ENCODE results near the gene PIGB. TPM values are rescaled to one million over a fixed set of nuclear protein-coding genes. Genes with fewer than 3 reads are reported as not detected.
A peak's percentile ranks its signal among the peaks of the same experiment; 100 is the strongest.
"Not testable (repeated sequence)": the region's sequence is repeated elsewhere in the genome, so short reads cannot be mapped to it uniquely, and the experiment has no call there.

The PIGB gene
- total RNA-seq = 10 to 100 TPM; 21.4 to 24.7 TPM

DNA sequence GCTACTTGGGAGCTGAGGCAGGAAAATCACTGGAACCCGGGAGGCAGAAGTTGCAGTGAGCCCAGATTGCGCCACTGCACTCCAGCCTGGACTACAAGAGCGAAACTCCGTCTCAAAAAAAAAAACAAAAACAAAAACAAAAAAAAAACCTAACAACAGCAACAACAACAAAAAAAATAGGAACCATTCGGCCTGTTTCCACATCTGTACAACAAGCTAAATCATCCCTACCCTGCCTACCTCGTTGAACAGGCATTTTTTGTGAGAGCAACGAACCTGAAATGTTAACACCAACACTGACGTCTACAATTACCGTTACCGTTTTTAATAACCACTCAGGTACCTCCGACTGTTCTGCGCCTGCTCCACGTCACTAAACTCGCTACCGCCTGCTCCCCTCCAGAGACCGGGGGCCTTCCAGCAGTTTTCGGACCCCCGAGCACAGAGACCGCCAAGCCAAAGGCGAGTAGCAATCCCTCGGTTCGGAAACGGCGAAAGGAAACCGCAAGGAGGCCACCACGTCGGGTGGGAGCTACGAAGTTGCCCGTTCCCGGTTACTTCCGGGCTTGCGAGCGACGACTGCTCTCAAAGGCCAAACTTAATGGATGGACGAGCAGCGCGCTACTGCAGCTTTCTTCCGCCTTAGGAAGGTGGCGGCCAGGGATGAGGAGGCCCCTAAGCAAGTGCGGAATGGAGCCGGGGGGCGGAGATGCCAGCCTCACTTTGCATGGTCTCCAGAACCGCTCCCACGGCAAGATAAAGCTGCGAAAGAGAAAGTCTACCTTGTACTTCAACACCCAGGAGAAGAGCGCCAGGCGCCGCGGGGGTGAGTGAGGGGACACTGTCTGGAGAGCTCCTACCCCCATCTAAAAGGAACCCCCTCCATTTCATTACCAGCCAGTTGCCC, at the start of gene PIGB, which contains the start of gene PIGBOS1:
PIGB (plus strand) TSS at position 635 of the 907 bp plus-strand sequence; CDS start at position 664, 29 bp downstream.
PIGBOS1 (minus strand) TSS at position 536 of the 907 bp plus-strand sequence. CDS start 1,331 bp downstream, outside the sequence.
- Mint-ChIP-seq H3K36me3 (peaks cover 8 to 15% of the 10 kb centered on the region in 2 donors), H3K9me3 (no peaks in the 10 kb centered on the region), H3K27ac (peak within 1 kb of the TSS; percentile 98 to 99)
- peak; percentile 90 to 94 for ATAC-seq
- DNase-seq (ENCODE audit: low spot score in 2 of 2) = peak; percentile 72 to 83

DNA sequence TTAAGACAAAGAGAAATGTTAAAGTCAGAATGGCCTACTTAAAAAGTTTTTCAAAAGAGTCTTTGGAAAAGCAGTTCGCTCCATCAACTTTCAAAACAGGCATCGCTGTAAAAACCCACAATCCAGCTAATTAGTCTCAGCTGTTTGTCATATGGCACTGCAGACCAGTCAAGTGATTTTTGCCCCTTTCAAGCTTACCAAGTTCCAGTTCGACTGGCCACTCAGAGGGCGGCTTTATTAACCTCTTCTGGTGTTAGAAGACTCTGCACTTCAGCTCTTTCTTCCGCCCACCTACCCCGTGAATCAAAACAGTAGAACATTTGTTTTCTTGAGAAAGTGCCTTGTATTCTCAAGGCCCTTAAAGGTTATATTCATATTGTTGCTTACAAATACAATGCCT, 48.7 kb upstream of the PIGB start:
- Mint-ChIP-seq H3K9me3 (peaks cover 0 to 8% of the 10 kb centered on the region in 2 donors), H3K36me3 (peaks cover 44 to 73% of the 10 kb centered on the region in 2 donors), H3K27ac (no peak overlapping the region)
- DNase-seq (ENCODE audit: low spot score in 2 of 2) (no peak), ATAC-seq (no peak)

DNA sequence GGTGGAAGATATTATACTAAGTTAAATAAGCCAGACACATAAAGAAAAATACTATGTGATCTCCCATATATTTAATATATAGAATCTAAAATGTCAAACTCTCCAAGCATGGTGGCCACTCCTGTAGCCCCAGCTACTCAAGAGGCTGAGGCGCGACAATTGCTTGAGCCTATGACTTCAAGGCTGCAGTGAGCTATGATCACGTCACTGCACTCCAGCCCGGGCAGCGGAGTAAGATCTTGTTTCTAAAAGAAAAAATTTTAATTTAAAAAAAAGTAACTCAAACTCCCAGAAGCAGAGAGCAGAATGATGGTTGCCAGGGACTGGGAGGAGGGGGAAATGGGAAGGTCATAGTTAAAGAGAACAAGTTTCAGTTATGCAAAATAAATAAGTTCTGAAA, 42.7 kb upstream of the PIGB start:
- H3K27ac Mint-ChIP-seq = peak overlapping the region; percentile 93 to 97
- DNase-seq (ENCODE audit: low spot score in 2 of 2) (no peak), ATAC-seq (no peak)
- H3K36me3 Mint-ChIP-seq = peaks cover 14 to 40% of the 10 kb centered on the region in 2 donors
- peaks cover 0 to 4% of the 10 kb centered on the region in 2 donors for H3K9me3 Mint-ChIP-seq

DNA sequence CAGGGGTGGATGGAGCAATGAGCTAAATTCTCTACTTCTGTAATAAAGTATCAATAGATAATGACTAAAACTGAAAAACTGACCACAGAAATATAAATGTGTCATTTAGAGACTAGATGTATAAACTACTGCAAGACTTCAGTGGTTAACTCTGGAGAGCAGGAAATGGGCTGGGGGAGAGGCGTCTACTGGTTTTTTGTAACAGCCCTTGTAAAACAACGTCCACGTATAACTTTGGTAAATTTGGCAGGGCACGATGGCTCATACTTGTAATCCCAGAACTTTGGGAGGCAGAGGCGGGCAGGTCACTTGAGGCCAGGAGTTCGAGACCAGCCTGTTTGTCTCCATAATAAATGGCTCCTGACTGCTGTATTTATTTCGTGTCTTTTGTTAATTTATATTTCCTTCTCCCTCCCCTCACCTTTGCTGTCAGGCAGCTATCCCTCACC, 41.9 kb upstream of the PIGB start:
- Mint-ChIP-seq H3K36me3 (peaks cover 10 to 34% of the 10 kb centered on the region in 2 donors), H3K27ac (peak overlapping the region; percentile 93 to 97), H3K9me3 (peaks cover 0 to 4% of the 10 kb centered on the region in 2 donors)
- DNase-seq (ENCODE audit: low spot score in 2 of 2) (peak; percentile 53 to 68), ATAC-seq (peak; percentile 56 to 73)

DNA sequence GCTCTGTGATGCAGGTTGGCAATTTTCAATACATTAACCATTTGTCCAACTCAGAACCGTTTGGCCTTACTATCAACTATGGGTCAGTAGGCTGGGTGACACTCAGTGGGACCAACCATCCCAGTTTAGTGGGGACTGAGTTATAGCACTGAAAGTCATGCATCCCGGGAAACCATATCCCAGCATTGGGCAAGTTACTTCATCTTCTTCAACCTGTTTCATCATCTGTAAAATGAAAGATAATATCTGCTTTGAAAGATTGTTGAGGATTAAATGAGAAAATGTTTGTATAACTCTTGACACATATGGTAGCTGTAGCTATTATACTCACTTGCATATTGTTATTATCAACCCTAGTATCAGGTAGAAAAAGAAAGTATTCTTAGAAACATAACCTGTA, 41.3 kb upstream of the PIGB start:
- DNase-seq (ENCODE audit: low spot score in 2 of 2) (no peak), ATAC-seq (no peak)
- H3K36me3 Mint-ChIP-seq = peaks cover 7 to 30% of the 10 kb centered on the region in 2 donors
- peak overlapping the region; percentile 93 to 97 for H3K27ac Mint-ChIP-seq
- H3K9me3 Mint-ChIP-seq = peaks cover 0 to under 1% of the 10 kb centered on the region in 2 donors

DNA sequence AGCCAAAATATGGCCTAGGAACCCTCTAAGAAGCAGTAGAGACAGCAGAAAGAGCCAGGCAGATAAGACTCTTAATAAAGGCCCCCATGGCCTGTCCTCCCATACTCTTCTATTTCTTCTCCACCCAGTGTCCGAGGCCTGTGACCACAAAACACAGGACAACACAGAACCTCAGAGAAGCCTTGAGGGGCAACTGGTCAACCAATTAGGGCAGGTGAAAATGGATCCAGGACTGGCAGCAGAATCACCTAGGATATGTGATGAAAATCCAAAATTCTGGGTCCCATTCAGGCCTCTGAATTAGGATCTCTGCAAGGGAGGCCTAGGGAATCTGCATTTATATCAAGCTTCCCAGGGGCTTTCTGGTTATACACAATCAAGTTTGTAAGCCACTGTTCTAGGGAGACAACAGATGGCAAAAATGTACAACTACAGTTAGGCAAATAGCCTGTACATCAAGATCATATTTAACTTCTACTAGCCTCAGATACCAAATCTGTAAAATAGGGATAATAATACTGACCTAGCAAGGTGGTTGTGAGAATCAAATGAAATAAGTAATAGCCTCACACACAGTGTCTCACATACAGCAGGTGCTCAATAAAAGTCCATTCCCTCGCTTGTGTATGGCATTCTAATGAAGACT, 39.8 kb upstream of the PIGB start:
- no peak for DNase-seq (ENCODE audit: low spot score in 2 of 2)

DNA sequence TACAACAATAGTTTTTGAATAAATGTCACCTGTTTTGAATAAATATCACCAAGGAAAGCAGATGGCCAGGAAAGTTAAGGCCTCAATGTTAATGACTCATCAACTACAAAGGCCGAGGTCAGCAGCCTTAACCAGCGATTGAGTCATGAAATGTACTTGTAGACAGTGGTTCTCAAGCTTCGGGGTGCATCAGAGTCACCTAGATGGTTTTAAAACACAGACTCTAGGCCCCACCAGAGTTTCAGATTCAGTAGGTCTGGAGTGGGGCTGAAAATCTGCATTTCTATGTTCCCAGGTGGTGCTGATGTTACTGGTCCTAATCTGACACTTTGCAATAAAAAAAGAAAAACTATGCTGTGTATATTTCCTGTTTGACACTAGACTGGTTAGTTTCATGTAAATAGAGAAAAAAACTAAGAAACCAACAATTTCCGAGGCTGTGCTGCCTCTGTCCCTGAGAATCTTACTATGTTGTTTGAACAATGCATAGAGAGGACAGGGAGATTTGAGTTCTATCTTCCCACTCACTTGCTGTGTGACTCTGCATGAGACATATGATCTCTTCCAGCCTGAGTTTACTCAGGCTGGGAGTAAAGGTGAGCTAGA, 39.2 kb upstream of the PIGB start:
- peaks cover 5 to 20% of the 10 kb centered on the region in 2 donors for H3K36me3 Mint-ChIP-seq
- peak overlapping the region; percentile 93 to 98 for H3K27ac Mint-ChIP-seq
- H3K9me3 Mint-ChIP-seq = no peaks in the 10 kb centered on the region
- ATAC-seq = peak; percentile 83 to 87
- peak in 1 of 2 donors; percentile 58 for DNase-seq (ENCODE audit: low spot score in 2 of 2)

More for the DNA sequence above, 39.8 kb upstream of the PIGB start:
- Mint-ChIP-seq H3K27ac (peak overlapping the region; percentile 93 to 98), H3K9me3 (no peaks in the 10 kb centered on the region), H3K36me3 (peaks cover 5 to 17% of the 10 kb centered on the region in 2 donors)
- no peak for ATAC-seq

DNA sequence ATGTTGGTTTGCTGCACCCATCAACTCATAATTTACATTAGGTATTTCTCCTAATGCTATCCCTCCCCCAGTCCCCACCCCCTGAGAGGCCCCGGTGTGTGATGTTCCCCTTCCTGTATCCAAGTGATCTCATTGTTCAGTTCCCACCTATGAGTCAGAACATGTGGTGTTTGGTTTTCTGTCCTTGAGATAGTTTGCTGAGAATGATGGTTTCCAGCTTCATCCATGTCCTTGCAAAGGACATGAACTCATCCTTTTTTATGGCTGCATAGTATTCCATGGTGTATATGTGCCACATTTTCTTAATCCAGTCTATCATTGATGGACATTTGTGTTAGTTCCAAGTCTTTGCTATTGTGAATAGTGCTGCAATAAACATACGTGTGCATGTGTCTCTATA, 38.4 kb upstream of the PIGB start:
- H3K9me3 Mint-ChIP-seq; DNase-seq (ENCODE audit: low spot score in 2 of 2); ATAC-seq: not testable (repeated sequence)
- Mint-ChIP-seq H3K36me3 (peaks cover 5 to 16% of the 10 kb centered on the region in 2 donors), H3K27ac (peak overlapping the region; percentile 93 to 94)

DNA sequence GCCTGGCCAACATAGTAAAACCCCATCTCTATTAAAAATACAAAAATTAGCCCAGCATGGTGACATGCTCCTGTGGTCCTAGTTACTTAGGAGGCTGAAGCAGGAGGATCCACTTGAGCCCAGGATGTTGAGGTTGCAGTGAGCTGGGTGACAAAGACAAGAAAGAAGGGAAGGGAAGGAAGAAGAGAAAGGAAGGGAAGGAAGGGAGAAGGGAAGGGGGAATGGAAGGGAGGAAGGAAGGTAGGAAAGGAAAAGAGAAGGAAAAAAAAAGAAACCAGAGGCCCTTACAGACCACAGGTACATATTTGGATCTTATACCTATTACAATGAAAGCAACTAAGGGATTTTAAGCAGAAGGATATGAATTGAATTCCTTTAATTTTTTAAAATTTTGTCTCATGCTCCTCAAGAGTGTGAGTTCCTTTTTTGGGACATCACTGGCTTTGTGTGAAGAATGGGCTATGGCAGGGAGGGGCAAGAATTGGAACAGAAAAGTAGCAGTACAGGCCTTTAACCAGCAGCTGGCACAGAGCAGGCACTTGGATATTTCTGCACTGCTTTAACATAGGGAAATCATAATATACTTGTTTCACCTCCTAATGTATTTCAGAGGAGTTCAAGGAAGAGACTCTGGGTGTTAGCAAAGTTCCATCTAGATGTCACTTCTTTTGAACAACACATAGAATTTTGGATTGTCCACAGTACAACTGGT, 37.3 kb upstream of the PIGB start:
- no peaks in the 10 kb centered on the region for H3K9me3 Mint-ChIP-seq
- ATAC-seq (no peak), DNase-seq (ENCODE audit: low spot score in 2 of 2) (no peak)
- H3K27ac Mint-ChIP-seq = peak overlapping the region; percentile 31 to 93
- H3K36me3 Mint-ChIP-seq = peaks cover 13 to 26% of the 10 kb centered on the region in 2 donors

DNA sequence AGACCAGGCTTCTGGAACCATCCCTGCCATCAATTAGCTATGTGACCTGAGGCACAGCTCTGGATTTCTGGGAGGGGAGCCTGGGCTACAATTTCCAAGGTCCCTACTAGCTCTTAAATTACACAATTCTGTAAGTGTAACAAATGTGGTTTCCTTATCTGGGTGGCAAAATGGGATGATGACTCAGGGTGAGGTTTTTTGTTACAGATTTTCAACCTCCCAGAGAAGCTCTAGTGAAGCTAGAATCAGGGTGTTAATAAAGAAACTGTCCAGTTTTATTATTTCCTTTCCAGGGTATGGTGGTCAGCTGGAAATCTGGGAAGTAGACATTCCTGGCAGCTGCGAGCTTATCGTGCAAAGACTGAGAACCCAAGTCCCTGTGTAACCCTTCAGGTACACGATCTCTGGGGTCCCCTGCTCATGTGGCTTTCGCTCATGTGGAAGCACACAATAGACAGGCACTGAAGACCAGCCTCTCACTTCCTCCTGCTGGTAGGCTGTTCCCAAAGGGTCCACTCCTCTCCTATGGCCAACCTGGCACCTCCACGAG, 36.7 kb upstream of the PIGB start:
- H3K9me3 Mint-ChIP-seq = no peaks in the 10 kb centered on the region
- DNase-seq (ENCODE audit: low spot score in 2 of 2) = no peak
- peaks cover 11 to 30% of the 10 kb centered on the region in 2 donors for H3K36me3 Mint-ChIP-seq
- ATAC-seq = peak; percentile 12 to 16
- H3K27ac Mint-ChIP-seq = peak overlapping the region; percentile 93 to 97

DNA sequence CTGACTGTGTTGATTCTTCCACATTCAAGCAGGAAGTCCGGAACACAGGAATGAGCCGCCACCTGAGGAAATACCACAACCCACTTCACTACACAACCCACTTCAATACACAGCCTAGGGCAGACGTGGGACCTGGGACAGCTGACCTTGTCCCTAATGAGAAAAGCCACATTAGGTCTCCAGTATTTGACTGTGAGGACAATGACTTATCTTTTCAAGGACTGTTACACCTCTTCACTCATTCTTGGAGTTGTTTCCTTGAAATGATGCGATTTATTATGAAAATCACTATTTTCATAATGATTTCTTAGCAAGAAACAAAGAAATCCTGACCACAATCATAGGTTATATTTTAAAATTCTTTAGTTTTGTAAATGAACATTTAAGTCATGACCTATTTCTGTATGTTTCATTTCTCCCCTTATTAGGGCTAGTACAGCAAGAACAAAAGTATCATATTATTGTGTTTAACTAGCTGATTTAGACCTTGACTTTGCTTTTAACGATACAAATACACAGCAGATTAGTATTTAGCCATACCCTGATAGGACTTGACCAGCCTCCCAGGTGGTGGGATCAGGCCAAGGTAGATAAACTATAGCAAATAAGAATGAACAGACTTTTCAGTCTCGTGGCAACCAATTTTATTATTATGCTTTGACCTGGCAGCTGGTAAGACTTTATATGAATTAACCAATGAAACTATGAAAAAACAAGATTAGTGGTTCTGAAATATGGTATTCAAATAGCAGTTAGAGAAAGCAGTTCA, 35.5 kb upstream of the PIGB start:
- DNase-seq (ENCODE audit: low spot score in 2 of 2) (no peak), ATAC-seq (peak in 1 of 2 donors; percentile 30)
- peak overlapping the region; percentile 93 to 97 for H3K27ac Mint-ChIP-seq
- H3K36me3 Mint-ChIP-seq = peaks cover 13 to 39% of the 10 kb centered on the region in 2 donors
- no peaks in the 10 kb centered on the region for H3K9me3 Mint-ChIP-seq

DNA sequence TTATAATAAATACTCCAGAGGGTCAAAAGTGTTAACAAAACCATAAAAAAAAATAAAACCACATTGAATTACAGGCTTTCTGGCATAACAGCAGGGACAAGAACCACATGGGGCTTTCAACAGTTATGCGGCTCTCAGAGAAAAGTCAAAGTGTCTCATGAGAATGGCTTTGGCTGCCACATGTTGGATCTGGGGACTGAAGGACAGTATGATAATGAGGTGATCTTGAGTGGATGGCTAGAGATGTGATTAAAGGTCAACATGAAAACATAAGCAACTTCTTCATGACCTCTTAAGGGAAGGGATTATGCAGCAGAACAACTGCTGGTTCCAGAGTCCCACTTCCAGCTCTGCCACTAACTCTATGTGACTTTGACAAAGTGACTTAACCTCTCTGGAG, 34.6 kb upstream of the PIGB start:
- H3K9me3 Mint-ChIP-seq = no peaks in the 10 kb centered on the region
- DNase-seq (ENCODE audit: low spot score in 2 of 2) = no peak
- H3K27ac Mint-ChIP-seq = peak overlapping the region; percentile 42 to 97
- ATAC-seq = no peak
- peaks cover 18 to 44% of the 10 kb centered on the region in 2 donors for H3K36me3 Mint-ChIP-seq

DNA sequence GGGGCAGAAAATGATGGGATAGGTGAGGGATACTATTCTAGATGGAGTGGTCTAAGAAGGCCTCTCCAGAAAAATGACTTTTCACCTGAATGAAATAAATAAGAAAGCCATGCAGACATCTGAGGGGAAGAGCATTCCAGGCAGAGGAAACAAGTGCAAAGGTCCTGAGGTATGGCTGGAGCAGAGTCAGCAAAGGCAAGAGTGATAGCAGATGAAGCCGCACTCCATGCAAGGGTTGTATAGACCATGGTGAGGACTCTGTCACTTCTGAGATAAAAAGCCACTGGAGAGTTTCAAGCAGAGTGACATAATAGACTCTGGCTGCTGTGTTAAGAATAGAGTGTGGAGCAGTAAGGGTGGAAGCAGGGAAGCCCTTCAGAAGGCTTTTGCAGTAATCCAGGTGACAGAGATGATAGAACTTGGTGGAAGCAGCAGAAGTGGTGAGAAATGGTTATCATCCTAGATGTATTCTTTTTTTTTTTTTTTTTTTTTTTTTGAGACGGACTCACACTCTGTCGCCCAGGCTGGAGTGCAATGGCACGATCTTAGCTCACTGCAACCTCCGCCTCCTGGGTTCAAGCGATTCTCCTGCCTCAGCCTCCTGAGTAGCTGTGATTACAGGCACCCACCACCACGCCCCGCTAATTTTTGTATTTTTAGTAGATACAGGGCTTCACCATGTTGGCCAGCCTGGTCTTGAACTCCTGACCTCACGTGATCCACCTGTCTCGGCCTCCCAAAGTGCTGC, 32.4 kb upstream of the PIGB start:
- Mint-ChIP-seq H3K36me3 (peaks cover 18 to 44% of the 10 kb centered on the region in 2 donors), H3K27ac (peak overlapping the region in 1 of 2 donors; percentile 98)
- DNase-seq (ENCODE audit: low spot score in 2 of 2); ATAC-seq; H3K9me3 Mint-ChIP-seq: not testable (repeated sequence)

DNA sequence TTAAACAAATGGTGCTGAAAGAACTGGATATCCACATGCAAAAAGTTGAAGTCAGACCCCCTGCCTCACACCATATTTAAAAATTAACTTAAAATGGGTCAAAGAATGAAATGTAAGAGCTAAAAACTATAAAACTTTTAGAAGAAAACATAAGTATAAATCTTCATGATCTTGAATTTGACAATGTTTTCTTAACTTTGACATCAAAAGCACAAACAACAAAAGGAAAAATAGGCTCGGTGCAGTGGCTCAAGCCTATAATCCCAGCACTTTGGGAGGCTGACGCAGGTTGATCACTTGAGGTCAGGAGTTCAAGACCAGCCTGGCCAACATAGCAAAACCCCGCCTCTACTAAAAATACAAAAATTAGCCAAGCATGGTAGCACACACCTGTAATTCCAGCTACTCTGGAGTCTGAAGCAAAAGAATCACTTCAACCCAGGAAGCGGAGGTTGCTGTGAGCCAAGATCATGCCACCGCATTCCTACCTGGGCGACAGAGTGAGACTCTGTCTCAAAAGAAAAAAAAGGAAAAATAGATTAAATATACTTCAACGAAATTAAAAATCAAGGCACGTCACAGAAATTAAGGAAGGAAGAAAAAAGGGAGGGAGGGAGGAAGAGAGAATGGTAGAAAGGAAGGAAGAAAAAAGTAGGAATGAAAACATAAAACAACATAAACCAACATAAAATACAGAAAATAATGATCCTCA, 30.9 kb upstream of the PIGB start:
- Mint-ChIP-seq H3K9me3 (no peaks in the 10 kb centered on the region), H3K27ac (peak overlapping the region; percentile 97 to 98), H3K36me3 (peaks cover 18 to 44% of the 10 kb centered on the region in 2 donors)
- DNase-seq (ENCODE audit: low spot score in 2 of 2) (no peak), ATAC-seq (no peak)
